Measurements from ENCODE around the gene KCTD20. TPM values are rescaled to one million over a fixed set of nuclear protein-coding genes. Genes with fewer than 3 reads are reported as not detected.

Gene KCTD20
- polyA plus RNA-seq, 1 donor from 2014 or later, result 32.4 TPM

GRCh38 chr6:36491378-36491965 lies 48.7 kb downstream of the KCTD20 start:
- Histone ChIP-seq H2AFZ (ENCODE audit: low read depth, low read length) (no peak overlapping the region), H4K20me1 (ENCODE audit: insufficient read depth) (no peaks in the 10 kb centered on the region), H3K4me2 (ENCODE audit: low read length) (no peak overlapping the region), H3K9me3 (ENCODE audit: low read length) (no peaks in the 10 kb centered on the region), H3K27ac (ENCODE audit: low read length) (no peak overlapping the region), H3K4me3 (ENCODE audit: low read length) (no peak overlapping the region), H3K27me3 (ENCODE audit: insufficient read depth, low read depth, low read length) (no peaks in the 10 kb centered on the region), H3K9ac (ENCODE audit: low read length) (no peak overlapping the region), H3K79me2 (replicated peaks; ENCODE audit: insufficient read depth, low read length) (no peaks in the 10 kb centered on the region), H3K9me2 (ENCODE audit: insufficient read depth, low read length) (no peaks in the 10 kb centered on the region), H3F3A (ENCODE audit: insufficient read depth, low read length, poor library complexity, severe bottlenecking) (no peaks in the 10 kb centered on the region), H3K36me3 (ENCODE audit: insufficient read depth, low read length) (peaks cover 3% of the 10 kb centered on the region)
- TF ChIP-seq RAD21 (conservative IDR thresholded peaks at IDR 0.05) (no peak), POLR2AphosphoS5 (IDR thresholded peaks at IDR 0.05) (no peak), MXI1 (conservative IDR thresholded peaks at IDR 0.05; ENCODE audit: poor library complexity, severe bottlenecking) (no peak), CTCF (IDR thresholded peaks at IDR 0.05; ENCODE audit: poor library complexity, severe bottlenecking) (no peak), EP300 (conservative IDR thresholded peaks at IDR 0.05; ENCODE audit: poor library complexity, severe bottlenecking) (no peak), EZH2 (IDR thresholded peaks at IDR 0.05; ENCODE audit: borderline replicate concordance, insufficient read depth, low read length, poor library complexity, severe bottlenecking) (no peak), SMC3 (conservative IDR thresholded peaks at IDR 0.05; ENCODE audit: poor library complexity) (no peak), TAF1 (IDR thresholded peaks at IDR 0.05; ENCODE audit: low read depth) (no peak)
- TF ChIP-seq, protein P1, sequence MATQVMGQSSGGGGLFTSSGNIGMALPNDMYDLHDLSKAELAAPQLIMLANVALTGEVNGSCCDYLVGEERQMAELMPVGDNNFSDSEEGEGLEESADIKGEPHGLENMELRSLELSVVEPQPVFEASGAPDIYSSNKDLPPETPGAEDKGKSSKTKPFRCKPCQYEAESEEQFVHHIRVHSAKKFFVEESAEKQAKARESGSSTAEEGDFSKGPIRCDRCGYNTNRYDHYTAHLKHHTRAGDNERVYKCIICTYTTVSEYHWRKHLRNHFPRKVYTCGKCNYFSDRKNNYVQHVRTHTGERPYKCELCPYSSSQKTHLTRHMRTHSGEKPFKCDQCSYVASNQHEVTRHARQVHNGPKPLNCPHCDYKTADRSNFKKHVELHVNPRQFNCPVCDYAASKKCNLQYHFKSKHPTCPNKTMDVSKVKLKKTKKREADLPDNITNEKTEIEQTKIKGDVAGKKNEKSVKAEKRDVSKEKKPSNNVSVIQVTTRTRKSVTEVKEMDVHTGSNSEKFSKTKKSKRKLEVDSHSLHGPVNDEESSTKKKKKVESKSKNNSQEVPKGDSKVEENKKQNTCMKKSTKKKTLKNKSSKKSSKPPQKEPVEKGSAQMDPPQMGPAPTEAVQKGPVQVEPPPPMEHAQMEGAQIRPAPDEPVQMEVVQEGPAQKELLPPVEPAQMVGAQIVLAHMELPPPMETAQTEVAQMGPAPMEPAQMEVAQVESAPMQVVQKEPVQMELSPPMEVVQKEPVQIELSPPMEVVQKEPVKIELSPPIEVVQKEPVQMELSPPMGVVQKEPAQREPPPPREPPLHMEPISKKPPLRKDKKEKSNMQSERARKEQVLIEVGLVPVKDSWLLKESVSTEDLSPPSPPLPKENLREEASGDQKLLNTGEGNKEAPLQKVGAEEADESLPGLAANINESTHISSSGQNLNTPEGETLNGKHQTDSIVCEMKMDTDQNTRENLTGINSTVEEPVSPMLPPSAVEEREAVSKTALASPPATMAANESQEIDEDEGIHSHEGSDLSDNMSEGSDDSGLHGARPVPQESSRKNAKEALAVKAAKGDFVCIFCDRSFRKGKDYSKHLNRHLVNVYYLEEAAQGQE (IDR thresholded peaks at IDR 0.05; ENCODE audit: borderline replicate concordance), result no peak

DNA sequence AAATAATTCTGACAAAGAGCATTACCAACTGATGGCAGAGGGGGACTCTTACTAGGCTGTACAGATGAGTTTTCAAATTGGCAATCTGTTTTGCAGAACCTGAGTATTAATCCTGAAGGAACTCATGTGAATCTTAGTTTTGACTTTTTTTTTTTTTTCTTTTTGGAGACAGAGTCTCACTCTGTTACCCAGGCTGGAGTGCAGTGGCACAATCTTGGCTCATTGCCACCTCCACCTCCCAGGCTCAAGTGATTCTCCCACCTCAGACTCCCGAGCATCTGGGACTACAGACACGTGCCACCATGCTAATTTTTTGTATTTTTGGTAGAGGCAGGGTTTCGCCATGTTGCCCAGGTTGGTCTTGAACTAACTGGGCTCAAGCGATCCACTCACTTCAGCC lies 49.3 kb downstream of the KCTD20 start:
- no peaks in the 10 kb centered on the region for H3K79me2 ChIP-seq (replicated peaks; ENCODE audit: insufficient read depth, low read length)
- H3F3A ChIP-seq (ENCODE audit: insufficient read depth, low read length, poor library complexity, severe bottlenecking), result no peaks in the 10 kb centered on the region
- H3K27ac ChIP-seq (ENCODE audit: low read length), result no peak overlapping the region
- no peak overlapping the region for H3K4me3 ChIP-seq (ENCODE audit: low read length)
- no peaks in the 10 kb centered on the region for H4K20me1 ChIP-seq (ENCODE audit: insufficient read depth)
- no peak overlapping the region for H3K9ac ChIP-seq (ENCODE audit: low read length)
- no peaks in the 10 kb centered on the region for H3K9me3 ChIP-seq (ENCODE audit: low read length)
- H3K36me3 ChIP-seq (ENCODE audit: insufficient read depth, low read length), result peaks cover 3% of the 10 kb centered on the region
- no peak overlapping the region for H3K4me2 ChIP-seq (ENCODE audit: low read length)
- H3K27me3 ChIP-seq (ENCODE audit: insufficient read depth, low read depth, low read length), result no peaks in the 10 kb centered on the region
- H2AFZ ChIP-seq (ENCODE audit: low read depth, low read length), result no peak overlapping the region
- no peaks in the 10 kb centered on the region for H3K9me2 ChIP-seq (ENCODE audit: insufficient read depth, low read length)
- TF ChIP-seq RAD21 (conservative IDR thresholded peaks at IDR 0.05) (no peak), TAF1 (IDR thresholded peaks at IDR 0.05; ENCODE audit: low read depth) (no peak), CTCF (IDR thresholded peaks at IDR 0.05; ENCODE audit: poor library complexity, severe bottlenecking) (no peak), MXI1 (conservative IDR thresholded peaks at IDR 0.05; ENCODE audit: poor library complexity, severe bottlenecking) (no peak), SMC3 (conservative IDR thresholded peaks at IDR 0.05; ENCODE audit: poor library complexity) (no peak), EZH2 (IDR thresholded peaks at IDR 0.05; ENCODE audit: borderline replicate concordance, insufficient read depth, low read length, poor library complexity, severe bottlenecking) (no peak), EP300 (conservative IDR thresholded peaks at IDR 0.05; ENCODE audit: poor library complexity, severe bottlenecking) (no peak), POLR2AphosphoS5 (IDR thresholded peaks at IDR 0.05) (no peak)
- TF ChIP-seq, protein P1 (IDR thresholded peaks at IDR 0.05; ENCODE audit: borderline replicate concordance), result no peak
